ENCODE results near the gene KIF26B.

KIF26B gene

GRCh38 chr1:245580651-245581050 lies 425.9 kb downstream of the KIF26B start:
- no peak for DNase-seq

- no peak for DNase-seq
Measured at GRCh38 chr1:245582026-245582425, 427.2 kb downstream of the KIF26B start.

- no peak for DNase-seq
Measured at GRCh38 chr1:245583081-245583480, 428.3 kb downstream of the KIF26B start.

DNA sequence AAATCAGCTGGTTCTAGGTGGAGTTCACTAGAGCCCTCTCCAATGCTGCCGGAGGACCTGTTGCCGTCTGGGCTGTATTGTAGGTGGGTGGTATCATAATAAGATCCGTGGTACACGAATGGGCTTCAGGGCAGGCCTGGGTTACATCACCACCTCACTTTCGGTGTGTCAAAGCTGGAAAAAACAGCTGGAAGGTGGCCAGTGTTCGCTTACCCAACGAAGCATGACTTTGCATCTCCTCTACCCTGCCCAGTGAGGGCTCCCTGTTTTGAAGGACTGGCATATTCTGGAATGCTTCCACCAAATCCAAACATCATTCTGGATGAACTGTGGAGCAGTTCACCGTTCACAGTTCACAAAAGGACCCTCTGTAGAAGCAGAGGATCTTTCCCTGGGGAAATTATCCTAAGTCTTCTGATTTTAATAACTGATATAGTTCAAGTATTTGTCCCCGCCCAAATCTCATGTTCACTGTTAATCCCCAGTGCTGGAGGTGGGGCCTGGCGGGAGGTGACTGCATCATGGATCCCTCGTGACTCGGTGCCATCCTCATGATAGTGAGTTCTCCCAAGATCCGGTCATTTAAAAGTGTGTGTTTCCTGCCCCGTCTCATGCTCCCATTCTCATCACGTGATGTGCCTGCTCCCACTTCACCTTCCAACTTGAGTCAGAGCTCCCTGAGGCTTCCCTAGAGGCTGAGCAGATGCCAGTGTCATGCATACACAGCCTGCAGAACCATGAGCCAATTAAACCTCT lies 429.0 kb downstream of the KIF26B start:
- no peak for DNase-seq

GRCh38 chr1:245585252-245585959 lies 430.6 kb downstream of the KIF26B start:
- no peak for DNase-seq

GRCh38 chr1:245587435-245588115 lies 432.8 kb downstream of the KIF26B start:
- DNase-seq: no peak

GRCh38 chr1:245588116-245588639 lies 433.4 kb downstream of the KIF26B start:
- no peak for DNase-seq

GRCh38 chr1:245589316-245589715 lies 434.5 kb downstream of the KIF26B start:
- DNase-seq: no peak

DNA sequence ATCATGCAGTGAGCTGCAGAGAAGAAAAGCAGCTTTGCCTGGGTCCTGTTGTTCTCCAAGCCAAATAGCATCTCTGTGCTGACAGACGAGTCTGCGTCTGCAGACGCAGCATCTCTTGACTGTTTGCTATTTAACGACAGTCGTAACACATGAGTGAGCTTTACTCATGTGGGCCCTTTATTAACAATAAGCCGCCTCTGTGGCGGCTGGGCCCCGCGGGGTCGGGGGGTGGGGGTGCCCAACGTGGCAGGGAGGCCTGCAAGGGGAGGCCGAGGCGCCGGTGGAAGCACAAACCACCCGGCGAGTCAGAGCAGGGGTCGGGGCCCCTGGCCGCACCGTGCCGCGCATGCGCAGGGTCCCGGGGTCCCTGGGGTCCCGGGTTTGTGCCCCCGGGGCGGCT lies 435.1 kb downstream of the KIF26B start:
- DNase-seq: no peak

GRCh38 chr1:245590726-245591125 lies 435.9 kb downstream of the KIF26B start:
- no peak for DNase-seq

GRCh38 chr1:245591346-245592188 lies 436.8 kb downstream of the KIF26B start:
- no peak for DNase-seq

GRCh38 chr1:245592189-245592460 lies 437.3 kb downstream of the KIF26B start:
- DNase-seq: no peak

DNA sequence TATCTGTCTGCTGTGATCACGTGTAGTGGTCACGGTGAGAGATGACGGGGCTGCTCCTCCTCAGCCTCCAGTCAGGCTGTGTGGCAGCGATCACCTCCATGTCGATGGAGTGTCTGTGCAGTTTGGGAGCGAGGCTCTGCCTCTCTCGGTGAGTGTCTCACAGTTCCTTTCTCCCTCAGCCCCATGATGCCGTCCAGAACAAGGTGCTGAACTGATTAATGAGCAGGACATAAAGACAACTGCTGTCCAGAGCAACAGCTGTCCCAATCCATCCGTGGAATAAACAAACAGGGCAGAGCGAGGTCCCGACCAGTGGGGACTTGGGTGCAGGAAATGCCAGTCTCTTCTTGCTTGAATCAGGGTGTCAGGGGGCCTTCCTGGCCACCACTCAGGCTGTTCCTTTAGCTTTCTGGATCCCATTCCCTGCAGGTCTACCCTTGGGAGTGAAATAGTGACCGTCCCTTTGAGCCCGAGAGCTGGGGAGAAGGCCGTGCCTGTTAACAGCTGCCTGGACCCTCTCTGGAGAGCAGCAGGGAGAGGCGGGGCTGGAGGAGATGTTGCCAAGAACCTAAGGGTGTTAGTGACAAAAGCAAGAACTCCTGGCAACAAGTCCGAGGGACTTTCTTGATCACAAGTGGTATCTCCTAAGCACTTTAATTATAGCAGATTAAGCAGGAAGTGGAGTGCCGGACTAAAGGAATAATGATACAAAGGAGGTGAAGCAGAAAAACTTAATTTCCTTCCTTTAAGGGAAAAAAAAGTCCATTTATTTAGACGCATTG lies 443.9 kb downstream of the KIF26B start:
- DNase-seq: no peak

- DNase-seq: no peak
Measured at GRCh38 chr1:245599371-245600174, 444.8 kb downstream of the KIF26B start.

GRCh38 chr1:245600658-245601057 lies 445.9 kb downstream of the KIF26B start:
- no peak for DNase-seq

GRCh38 chr1:245603311-245603865 lies 448.6 kb downstream of the KIF26B start:
- no peak for DNase-seq

DNA sequence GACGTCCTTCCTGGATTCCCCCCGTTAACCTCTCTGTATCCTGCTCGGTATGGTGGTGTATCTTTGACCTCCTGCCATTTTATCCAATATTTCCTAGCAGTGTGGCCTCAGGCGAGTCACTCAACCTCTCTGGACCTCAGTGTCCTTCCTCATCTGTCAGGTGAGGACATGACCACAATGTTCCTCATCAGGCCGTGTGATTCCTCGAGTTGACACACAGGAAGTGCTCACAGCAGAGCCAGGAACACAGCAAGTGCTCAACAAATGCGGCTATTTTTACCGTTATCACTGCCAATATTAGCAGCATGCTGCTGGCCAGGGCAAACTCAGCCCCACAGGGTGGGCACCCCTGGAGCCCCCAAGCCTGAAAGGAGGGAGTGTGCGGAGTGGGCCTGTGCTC lies 450.2 kb downstream of the KIF26B start:
- no peak for DNase-seq

DNA sequence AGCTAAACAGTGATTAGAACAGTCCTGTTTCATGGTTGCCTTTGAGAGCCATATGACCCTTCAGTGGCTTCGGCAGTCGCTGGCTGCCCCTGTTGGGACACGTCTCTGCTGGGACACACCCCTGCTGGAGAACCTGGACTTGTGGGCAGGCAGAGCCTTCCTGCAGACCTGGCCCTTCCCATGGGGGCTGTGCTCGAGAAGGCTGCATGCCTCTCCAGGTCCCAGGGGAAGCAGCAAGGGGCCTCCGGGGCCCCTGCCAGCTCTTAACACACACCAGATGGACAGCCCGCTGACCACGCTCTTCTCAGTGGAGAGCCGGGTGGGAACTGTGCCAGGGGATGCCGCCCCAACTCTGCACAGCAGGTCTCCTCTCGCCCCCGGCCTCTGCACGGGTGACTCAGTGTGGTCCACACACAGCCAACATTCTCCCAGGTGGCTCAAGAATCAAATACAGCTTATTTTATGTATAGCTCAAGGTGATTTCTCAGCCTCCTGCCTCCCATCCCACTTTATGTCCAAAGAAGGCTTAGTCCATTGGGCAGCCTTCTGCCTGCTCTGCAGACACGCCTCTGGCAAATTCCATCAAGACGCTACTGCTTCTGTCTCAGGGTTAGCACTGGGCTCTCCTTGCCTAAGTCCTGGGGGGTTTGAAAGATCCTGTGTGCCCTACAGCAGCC lies 450.8 kb downstream of the KIF26B start:
- peak; percentile 50 for DNase-seq

DNA sequence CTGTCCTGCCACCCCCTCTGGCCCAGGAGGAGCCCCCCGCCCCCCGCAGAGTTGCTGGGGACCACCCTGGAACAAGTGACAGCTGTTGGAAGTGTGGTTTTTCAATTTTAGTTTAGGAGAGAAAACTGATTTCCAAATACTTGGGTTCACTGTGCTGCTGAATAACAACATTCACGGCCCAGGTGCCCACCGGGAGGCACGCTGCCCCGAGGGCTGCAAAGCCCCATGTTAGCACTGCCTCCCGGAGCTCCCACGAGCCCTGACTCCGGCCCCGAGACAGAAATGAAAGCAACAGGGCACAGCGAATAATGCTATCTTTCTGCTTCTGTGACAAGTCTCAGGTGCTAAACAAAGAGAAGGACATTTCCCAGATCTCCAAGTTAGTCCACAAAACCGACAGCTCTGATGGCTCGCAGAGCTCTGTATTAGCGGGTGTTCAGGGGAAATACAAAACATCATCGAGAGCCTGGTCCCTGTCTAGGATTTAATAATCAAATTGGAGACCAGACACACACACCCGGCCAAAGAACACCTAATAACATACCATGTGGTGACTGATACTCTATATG lies 451.5 kb downstream of the KIF26B start:
- DNase-seq: no peak

- DNase-seq: no peak
Measured at GRCh38 chr1:245608271-245608670, 453.5 kb downstream of the KIF26B start.
